NCI-H82 (cell line): ENCODE measurements around the gene ZC3H12D.

Source experiments
- DNase-seq: peaks from one replicate; lab custom pipeline; 2025; lab: John Stamatoyannopoulos, UW

The ZC3H12D gene

DNA sequence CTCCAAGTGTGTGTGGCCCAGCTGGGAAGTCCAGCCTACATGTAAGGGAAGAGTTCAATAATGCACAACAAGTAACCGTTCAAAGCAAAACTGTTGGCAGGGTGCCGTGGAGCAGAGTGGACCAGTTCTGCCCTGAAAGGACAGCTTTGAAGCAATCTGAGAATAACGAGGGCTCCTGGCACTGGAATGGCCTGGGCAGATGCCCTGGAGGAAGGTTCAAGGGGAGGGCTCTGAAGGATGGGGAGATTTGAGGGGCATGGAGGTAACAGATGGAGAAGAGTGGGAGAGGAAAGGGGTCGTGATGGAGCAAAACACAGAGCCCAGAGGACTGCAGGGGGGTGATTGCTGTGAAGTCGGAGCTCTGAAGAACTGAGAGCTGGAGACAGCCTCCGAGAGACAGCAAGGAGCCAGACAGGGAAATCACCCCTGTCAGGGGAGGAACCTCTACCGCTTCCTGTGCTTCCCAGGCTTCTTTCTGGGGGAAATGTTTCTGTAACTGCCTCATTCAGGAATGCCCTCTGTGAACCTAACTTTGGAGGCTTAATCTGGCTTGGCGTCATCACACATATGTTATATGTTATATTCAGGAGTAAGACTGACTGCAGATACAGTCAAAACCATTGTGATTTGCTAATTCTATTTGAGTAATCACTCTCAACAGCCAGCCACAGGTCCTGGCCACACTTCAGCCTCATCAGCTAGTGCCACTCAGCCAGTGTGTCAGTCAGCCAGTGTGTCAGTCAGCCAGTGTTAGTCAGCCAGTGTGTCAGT is 41.2 kb downstream of the ZC3H12D start:
- DNase-seq, result no peak

- DNase-seq, result no peak
These were observed 43.1 kb downstream of the ZC3H12D start for GRCh38 chr6:149441740-149442139.

DNA sequence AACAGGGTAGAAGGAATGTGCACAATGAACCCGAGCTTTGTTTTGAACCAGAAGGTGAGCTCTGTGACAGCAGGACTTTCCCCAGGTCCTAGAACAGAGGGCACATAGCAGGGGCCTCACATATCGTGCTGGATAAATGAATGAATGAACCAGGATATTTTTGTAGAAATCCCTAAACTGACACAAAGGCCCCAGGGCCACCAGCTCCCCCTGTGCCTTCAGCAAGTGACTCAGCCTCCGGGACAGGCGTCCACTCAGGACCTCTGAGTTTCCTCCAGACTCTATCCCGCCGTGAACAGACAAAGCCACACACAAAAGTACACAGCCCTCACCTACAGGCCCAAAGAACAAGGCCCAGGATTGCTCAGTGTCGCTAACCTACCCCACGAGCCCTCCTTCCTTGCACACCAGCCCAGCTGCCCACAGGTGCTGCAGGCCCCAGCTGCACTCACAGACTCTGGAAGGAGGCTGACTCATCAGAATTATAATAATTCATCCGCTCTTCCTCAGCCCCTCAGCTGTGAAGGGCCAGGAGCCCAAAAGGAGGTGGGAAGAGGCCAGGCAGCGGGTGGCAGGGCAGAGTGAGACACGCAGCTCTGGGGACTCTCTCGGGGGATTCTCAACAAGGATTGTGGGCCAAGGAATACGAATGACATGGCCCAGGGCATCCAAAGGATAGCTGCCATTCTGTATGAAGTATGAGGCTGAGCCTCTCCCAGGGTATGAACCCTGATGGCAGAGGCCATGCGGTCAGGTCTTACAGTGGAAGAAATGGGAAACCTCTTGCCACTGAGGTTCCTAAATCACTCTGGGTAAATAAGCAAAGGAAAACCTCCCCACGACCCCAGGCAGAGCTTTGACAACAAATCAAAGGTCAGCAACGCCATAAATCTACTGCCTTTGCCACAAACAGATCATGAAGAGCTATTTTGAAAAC is 43.8 kb downstream of the ZC3H12D start:
- DNase-seq, result no peak

GRCh38 chr6:149439626-149440025 is 45.2 kb downstream of the ZC3H12D start:
- DNase-seq, result no peak

- no peak for DNase-seq
These were observed 46.0 kb downstream of the ZC3H12D start for GRCh38 chr6:149438855-149439254.

- no peak for DNase-seq
These were observed 47.6 kb downstream of the ZC3H12D start for GRCh38 chr6:149437212-149437611.

- DNase-seq, result no peak
These were observed 48.2 kb downstream of the ZC3H12D start for GRCh38 chr6:149436647-149437046.

DNA sequence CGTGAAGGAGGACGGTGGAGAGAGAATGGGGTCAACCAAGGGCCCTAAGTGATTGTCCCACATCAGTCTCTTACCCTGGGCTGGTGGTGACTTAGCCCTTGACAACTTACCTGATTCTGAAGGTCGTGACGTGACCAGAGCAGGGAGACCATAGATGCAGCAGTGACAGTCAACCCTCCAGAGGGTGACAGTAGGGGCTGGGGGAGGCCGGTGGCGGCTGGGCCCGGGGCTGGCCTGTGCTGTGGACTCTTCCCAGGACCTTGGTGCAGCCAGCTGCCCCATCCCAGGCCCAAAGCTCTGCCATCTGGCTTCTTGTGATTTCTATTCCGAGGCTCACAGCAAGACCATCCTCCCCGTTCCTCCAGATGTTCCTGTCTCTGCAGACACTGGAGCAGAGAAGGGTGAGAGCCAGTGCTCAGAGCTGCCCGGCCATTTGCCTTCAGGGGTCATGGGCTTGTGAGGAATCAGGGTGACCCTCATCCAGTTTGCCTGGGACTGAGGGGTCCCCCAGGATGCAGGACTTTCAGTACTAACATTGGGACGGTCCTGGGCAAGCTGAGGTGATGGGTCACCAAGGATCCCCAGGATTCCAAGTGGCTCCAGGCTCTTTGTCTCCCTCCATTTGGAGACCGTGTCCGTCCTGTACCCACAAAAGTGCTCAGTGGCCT is 48.8 kb downstream of the ZC3H12D start:
- no peak for DNase-seq

DNA sequence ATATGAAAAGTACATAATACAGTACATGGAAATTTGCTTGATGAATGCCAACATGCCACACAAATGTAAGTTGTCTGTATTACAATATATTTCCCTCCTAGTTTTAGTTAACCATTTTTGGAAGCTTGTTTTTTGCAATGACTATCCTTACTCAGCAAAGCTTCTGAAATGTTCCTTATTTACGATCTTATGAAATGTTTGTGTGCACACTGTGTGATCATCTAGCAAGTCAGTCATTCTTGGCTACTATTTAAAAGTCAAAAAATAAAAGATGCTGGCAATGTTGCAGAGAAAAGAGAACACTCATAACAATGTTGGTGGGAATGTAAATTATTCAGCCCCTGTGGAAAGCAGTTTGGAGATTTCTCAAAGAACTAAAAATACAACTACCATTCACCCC is 50.9 kb downstream of the ZC3H12D start:
- DNase-seq, result no peak

- DNase-seq, result no peak
These were observed 51.4 kb downstream of the ZC3H12D start for GRCh38 chr6:149433405-149433804.

GRCh38 chr6:149431905-149432775 is 52.7 kb downstream of the ZC3H12D start:
- peak; percentile 95 for DNase-seq

DNA sequence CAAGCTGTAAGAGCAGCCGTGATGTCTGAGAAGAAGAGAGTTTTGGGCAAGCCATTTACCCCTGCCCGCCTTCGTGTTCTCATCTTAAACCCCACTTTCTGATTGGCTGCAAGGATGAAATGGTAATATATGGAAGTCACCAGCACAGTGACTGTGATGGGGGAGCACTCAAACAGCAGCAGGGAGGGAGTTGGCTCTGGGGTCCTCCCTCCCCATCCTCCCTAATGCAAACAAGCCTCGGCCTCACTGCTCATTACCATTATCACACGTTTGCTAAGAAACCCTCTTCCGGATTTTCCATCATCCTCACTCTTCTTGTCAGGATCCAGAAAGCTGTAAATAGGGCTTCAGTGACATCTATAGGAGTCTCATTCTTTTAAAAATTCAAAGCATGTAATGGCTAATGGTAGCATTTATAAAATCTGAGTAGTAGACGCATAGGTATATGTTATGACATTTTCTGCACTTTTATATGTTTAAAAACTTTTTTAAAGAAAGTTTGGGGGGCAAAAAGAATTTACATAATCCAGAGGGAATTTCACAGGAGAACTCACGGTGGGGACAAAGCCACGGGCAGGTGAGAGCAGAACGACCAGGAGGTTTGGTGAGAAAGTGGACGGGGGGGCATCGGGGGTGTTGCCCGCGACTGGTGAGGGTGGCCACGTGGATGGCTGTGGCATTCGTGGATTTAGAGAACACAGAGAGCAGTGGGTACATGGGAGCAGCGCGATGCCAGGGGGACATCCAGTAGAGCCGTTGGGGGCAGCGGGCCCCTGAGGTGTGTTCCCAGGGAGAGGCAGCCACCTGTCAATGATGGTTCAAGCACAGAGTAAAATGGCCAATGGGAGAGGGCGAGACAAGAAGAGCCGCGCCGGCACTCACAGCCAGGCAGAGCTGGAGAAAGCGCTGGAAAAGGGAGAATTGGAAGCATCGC is 55.1 kb downstream of the ZC3H12D start:
- no peak for DNase-seq

GRCh38 chr6:149428606-149429005 is 56.2 kb downstream of the ZC3H12D start:
- DNase-seq, result no peak

- DNase-seq, result no peak
These were observed 59.1 kb downstream of the ZC3H12D start for GRCh38 chr6:149425754-149426153.

DNA sequence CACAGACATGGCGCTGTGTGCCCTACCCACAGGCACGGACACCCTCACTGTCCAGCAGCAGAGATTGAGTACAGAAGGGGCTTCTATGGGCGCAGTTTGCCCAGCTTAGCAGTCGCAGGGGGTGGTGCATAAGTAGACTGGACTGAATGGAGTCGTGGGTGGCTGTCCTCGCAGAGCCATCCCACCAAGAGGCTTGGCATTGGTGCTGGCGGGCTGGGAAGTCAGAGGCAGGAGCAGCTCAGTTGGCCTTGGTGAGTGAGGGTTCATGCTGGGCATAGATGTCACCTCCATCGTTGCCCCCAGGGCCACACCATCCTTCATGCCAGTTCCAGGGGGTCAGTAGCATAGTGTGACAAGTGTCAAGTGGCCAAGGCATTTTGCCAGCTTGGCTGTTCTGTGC is 59.6 kb downstream of the ZC3H12D start:
- DNase-seq, result no peak

GRCh38 chr6:149423964-149424440 is 60.8 kb downstream of the ZC3H12D start:
- no peak for DNase-seq

DNA sequence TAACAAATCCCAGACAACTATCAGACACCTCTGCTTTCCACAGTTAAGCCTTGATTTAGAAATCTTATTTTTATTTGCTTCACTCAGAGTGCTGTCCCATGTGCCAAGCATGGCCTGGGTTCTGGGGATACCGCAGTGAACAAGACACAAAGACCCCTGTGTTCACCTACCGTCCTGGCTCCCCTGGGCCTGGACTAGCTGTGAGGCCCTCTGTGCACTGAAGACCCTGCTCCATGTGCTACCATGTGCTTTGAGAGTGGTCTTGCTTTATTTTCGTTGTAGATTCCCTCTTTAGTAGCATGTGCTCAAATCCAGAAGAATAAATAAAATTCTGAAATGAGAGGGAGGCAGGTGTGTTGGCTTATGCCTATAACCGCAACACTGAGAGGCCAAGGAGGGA is 62.2 kb downstream of the ZC3H12D start:
- DNase-seq, result no peak

DNA sequence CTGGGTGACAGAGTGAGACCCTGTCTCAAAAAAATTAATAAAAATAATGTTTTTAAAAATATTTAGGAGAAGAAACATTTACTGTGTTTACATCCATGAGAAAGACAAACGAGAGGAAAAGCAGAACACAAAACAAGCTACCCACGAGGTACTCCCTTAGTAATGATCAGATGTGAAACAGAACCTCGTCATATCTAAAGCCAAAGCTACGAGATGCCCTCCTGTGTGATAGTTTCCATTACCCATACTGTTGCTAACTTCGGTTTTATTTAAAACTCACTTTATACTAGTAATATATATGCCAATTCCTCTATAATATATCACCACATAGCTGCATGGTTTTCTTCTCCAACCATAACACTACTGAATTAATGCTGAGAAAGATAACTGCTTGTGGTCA is 63.7 kb downstream of the ZC3H12D start:
- DNase-seq, result no peak

DNA sequence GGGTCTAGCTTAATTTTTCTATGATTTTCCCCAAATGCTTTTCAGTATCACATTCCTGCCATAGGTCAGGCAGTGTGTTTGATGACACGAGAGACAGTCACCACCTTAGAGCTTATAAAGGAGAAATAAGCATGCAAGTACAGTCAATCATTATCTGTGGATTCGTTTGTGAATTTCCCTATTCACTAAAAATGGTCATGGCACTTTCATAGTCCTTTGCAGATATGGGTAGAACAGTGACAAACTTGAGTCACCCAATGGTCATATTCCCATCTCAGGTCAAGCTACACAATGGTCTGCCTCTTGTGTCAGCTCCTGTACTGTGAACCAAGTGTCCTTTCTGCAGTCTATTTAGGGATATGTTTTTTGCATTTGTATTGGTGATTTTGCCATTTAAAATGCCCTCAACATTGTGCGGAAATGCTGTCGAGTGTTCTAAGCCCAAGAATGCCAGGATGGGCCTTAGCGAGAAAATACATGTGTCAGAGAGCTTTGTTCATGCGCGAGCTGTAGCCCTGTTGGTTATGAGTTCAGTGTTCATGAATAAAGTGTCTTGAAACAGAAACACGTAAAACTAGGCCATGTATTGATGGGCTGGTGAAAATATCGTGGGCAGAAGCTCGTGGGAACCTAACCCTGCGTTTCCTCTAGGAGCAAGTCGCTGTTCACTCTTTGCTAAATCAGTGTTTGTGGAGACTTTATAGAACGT is 65.0 kb downstream of the ZC3H12D start:
- no peak for DNase-seq

GRCh38 chr6:149414821-149415220 is 70.0 kb downstream of the ZC3H12D start:
- DNase-seq, result peak; percentile 34
